Keratinocyte (primary cell): ENCODE results near the gene VAC14.

Experiments
- EZH2 ChIP-seq: IDR thresholded peaks from one replicate; pipeline ENCODE4 v1.6.1; 2012; ENCODE audit warnings: inconsistent platforms, mild to moderate bottlenecking, low read length, moderate library complexity
- TF ChIP-seq, protein P1 (sequence below), 3 experiments: IDR thresholded peaks in 1 of 3; conservative IDR thresholded peaks in 1 of 3; optimal IDR thresholded peaks in 1 of 3; 2 replicates in 2 of 3; 3 replicates in 1 of 3; pipeline versions ENCODE3 to v1.5.1; 2011; ENCODE audit warnings: low read length in 3 of 3, mild to moderate bottlenecking in 3 of 3, moderate library complexity in 2 of 3, control low read depth in 1 of 3, inconsistent platforms in 1 of 3; ENCODE audit not compliant: insufficient read depth in 2 of 3; ENCODE audit errors: extremely low read depth in 1 of 3

DNA sequence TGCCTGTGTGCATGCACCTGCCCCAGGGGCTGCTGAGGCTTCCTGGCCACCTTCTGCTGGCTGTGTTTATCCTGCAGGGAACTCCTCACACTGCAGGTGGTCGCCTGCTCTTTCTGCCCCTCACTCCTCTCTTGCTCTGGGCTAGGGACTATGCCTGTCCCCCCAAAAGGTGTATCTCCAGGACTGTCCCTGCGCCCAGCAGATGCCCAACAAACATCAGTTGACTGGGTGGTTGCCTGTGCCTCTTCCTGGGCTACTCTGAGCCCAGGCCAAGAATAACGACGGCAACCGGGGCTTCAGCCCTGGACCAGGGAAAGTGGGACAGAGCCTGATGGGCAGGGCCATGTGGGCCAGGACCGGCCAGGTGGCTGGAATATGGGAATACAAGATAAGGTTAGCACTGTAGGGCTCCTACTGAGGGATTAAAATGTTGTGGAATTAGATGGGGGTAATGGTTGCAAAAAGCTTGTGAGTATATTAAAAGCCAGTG, 55.4 kb downstream of the VAC14 start:
- TF ChIP-seq, protein P1, sequence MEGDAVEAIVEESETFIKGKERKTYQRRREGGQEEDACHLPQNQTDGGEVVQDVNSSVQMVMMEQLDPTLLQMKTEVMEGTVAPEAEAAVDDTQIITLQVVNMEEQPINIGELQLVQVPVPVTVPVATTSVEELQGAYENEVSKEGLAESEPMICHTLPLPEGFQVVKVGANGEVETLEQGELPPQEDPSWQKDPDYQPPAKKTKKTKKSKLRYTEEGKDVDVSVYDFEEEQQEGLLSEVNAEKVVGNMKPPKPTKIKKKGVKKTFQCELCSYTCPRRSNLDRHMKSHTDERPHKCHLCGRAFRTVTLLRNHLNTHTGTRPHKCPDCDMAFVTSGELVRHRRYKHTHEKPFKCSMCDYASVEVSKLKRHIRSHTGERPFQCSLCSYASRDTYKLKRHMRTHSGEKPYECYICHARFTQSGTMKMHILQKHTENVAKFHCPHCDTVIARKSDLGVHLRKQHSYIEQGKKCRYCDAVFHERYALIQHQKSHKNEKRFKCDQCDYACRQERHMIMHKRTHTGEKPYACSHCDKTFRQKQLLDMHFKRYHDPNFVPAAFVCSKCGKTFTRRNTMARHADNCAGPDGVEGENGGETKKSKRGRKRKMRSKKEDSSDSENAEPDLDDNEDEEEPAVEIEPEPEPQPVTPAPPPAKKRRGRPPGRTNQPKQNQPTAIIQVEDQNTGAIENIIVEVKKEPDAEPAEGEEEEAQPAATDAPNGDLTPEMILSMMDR (optimal IDR thresholded peaks at IDR 0.05 in 1 of 3, IDR thresholded peaks at IDR 0.05 in 1 of 3, conservative IDR thresholded peaks at IDR 0.05 in 1 of 3; ENCODE audit: extremely low read depth in 1 of 3, insufficient read depth in 2 of 3, low read length in 3 of 3) = no peak
- no peak for TF ChIP-seq EZH2
